ENCODE measurements around the gene KIF4B.

Gene KIF4B, protein sequence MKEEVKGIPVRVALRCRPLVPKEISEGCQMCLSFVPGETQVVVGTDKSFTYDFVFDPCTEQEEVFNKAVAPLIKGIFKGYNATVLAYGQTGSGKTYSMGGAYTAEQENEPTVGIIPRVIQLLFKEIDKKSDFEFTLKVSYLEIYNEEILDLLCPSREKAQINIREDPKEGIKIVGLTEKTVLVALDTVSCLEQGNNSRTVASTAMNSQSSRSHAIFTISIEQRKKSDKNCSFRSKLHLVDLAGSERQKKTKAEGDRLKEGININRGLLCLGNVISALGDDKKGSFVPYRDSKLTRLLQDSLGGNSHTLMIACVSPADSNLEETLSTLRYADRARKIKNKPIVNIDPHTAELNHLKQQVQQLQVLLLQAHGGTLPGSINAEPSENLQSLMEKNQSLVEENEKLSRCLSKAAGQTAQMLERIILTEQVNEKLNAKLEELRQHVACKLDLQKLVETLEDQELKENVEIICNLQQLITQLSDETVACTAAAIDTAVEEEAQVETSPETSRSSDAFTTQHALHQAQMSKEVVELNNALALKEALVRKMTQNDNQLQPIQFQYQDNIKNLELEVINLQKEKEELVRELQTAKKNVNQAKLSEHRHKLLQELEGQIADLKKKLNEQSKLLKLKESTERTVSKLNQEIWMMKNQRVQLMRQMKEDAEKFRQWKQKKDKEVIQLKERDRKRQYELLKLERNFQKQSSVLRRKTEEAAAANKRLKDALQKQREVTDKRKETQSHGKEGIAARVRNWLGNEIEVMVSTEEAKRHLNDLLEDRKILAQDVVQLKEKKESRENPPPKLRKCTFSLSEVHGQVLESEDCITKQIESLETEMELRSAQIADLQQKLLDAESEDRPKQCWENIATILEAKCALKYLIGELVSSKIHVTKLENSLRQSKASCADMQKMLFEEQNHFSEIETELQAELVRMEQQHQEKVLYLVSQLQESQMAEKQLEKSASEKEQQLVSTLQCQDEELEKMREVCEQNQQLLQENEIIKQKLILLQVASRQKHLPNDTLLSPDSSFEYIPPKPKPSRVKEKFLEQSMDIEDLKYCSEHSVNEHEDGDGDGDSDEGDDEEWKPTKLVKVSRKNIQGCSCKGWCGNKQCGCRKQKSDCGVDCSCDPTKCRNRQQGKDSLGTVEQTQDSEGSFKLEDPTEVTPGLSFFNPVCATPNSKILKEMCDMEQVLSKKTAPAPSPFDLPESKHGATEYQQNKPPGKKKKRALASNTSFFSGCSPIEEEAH

GRCh38 chr5:155013526-155013925 is at the start of gene KIF4B:
TSS of gene KIF4B (plus strand) at chr5:155013755. CDS start at chr5:155013860, 105 bp downstream.
- no peak for DNase-seq (ENCODE audit: low read depth)
- no peak within 1 kb of the TSS for H3K4me3 ChIP-seq (ENCODE audit: low read length)
- TF ChIP-seq CTCF (conservative IDR thresholded peaks at IDR 0.05; ENCODE audit: low read length) = no peak

GRCh38 chr5:154966081-154966841 is 47.3 kb upstream of the KIF4B start:
- TF ChIP-seq CTCF (conservative IDR thresholded peaks at IDR 0.05; ENCODE audit: low read length) = no peak
- DNase-seq (ENCODE audit: low read depth) = no peak
- no peak overlapping the region for H3K4me3 ChIP-seq (ENCODE audit: low read length)

DNA sequence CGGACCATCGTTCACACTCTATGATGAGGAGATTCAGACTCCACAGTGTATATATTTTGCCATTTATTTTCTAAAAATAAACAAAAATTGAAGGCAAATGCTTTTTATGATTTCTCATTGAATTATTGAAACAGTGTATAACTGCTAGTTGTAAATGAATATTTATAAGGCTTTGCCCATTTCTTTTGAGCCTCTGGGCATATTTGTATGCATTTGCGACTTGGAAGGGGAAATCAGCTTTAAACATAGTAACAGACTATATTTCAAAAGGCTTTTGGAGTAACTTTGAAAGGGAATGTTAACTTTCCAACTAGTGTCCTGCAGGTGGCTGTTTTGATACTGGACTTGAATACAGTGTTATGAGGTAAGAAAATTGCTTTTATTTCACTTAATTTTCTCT is 46.7 kb upstream of the KIF4B start:
- no peak for TF ChIP-seq CTCF (conservative IDR thresholded peaks at IDR 0.05; ENCODE audit: low read length)
- DNase-seq (ENCODE audit: low read depth) = no peak
- H3K4me3 ChIP-seq (ENCODE audit: low read length) = no peak overlapping the region

GRCh38 chr5:154967421-154968024 is 46.0 kb upstream of the KIF4B start:
- peak; percentile 64 for TF ChIP-seq CTCF (conservative IDR thresholded peaks at IDR 0.05; ENCODE audit: low read length)
- no peak overlapping the region for H3K4me3 ChIP-seq (ENCODE audit: low read length)
- DNase-seq (ENCODE audit: low read depth) = no peak

GRCh38 chr5:154968953-154969352 is 44.6 kb upstream of the KIF4B start:
- H3K4me3 ChIP-seq (ENCODE audit: low read length) = no peak overlapping the region
- no peak for DNase-seq (ENCODE audit: low read depth)
- no peak for TF ChIP-seq CTCF (conservative IDR thresholded peaks at IDR 0.05; ENCODE audit: low read length)

DNA sequence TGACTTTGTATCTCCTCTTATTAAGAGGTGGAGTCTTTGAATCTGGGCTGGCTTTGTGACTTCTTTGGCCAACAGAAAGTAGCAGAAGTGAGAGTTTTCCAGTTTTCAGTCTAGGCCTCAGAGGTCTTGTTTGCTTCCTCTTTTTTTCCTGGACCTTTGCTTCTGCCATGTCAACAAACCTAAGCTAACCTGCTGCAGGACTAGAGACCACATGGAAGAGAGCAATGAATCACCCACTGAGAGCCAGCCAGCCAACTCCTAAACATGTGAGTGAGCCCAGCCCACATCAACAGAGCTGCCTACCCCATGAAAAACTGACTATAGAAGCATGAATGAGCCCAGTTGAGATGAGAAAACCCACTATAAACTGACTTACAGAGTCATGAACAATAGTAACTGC is 42.8 kb upstream of the KIF4B start:
- no peak overlapping the region for H3K4me3 ChIP-seq (ENCODE audit: low read length)
- peak; percentile 9 for DNase-seq (ENCODE audit: low read depth)
- no peak for TF ChIP-seq CTCF (conservative IDR thresholded peaks at IDR 0.05; ENCODE audit: low read length)

All from AG10803 (cell line).